Osteocyte (in vitro differentiated cells): Measurements from ENCODE around the gene MRPL19. TPM values are rescaled to one million over a fixed set of nuclear protein-coding genes. Genes with fewer than 3 reads are reported as not detected.

ENCODE experiments used
- DNase-seq: peaks from one replicate; pipeline ENCODE4 v3.0.0; 2021; ENCODE audit warnings: mixed read lengths; ENCODE audit not compliant: unreplicated experiment; ENCODE audit errors: extremely low spot score
- H3K27ac Mint-ChIP-seq: one replicate; pipeline ENCODE4 v1.8.0; 2021; ENCODE audit warnings: mild to moderate bottlenecking, mixed read lengths; ENCODE audit not compliant: unreplicated experiment
- H3K27me3 Mint-ChIP-seq: one replicate; pipeline ENCODE4 v1.8.0; 2021; ENCODE audit warnings: mixed read lengths; ENCODE audit not compliant: unreplicated experiment
- H3K36me3 Mint-ChIP-seq: one replicate; pipeline ENCODE4 v1.8.0; 2021; ENCODE audit warnings: mixed read lengths; ENCODE audit not compliant: unreplicated experiment
- H3K4me1 Mint-ChIP-seq: one replicate; pipeline ENCODE4 v1.8.0; 2021; ENCODE audit warnings: mixed read lengths; ENCODE audit not compliant: unreplicated experiment
- H3K4me3 Mint-ChIP-seq: one replicate; pipeline ENCODE4 v1.8.0; 2021; ENCODE audit warnings: mild to moderate bottlenecking, moderate library complexity, mixed read lengths; ENCODE audit not compliant: unreplicated experiment
- H3K9me3 Mint-ChIP-seq: one replicate; pipeline ENCODE4 v1.8.0; 2021; ENCODE audit warnings: mixed read lengths; ENCODE audit not compliant: unreplicated experiment
- CTCF ChIP-seq: fragments of 200-600 bp; sonication (generic); IDR thresholded peaks from 2 replicates; pipeline ENCODE4 v1.5.0; 2021; ENCODE audit warnings: antibody characterized with exemption, mild to moderate bottlenecking, moderate library complexity
- long read RNA-seq: library from polyadenylated mRNA; unstranded; transcript quantifications from one replicate; pipeline ENCODE4 v2.0.0, GENCODE V29; 2021
- total RNA-seq: library from RNA; stranded (reverse); gene quantifications from 2 replicates; pipeline ENCODE4 v1.2.1, GENCODE V29; 2021

The MRPL19 gene
- 44.8 and 46.6 TPM in 2 replicates for total RNA-seq
- long read RNA-seq, transcript MRPL19-202 (6 exons, 3,479 nt): major isoform, 201 of 207 reads
- long read RNA-seq, partial matches to known transcripts: 0 of 207 reads
- long read RNA-seq, other reads (novel, unspliced or antisense): 0 of 207 reads

GRCh38 chr2:75646583-75647425, at the start of gene MRPL19:
TSS of gene MRPL19 (plus strand) at chr2:75646783. CDS start at chr2:75646808, 25 bp downstream.
- peaks cover 26% of the 10 kb centered on the region for H3K36me3 Mint-ChIP-seq
- peak; percentile 91 for DNase-seq
- no peaks in the 10 kb centered on the region for H3K27me3 Mint-ChIP-seq
- no peaks in the 10 kb centered on the region for H3K9me3 Mint-ChIP-seq
- peaks cover 25% of the 10 kb centered on the region for H3K4me1 Mint-ChIP-seq
- TF ChIP-seq CTCF: no peak
- H3K27ac Mint-ChIP-seq: peak within 1 kb of the TSS; percentile 95
- H3K4me3 Mint-ChIP-seq: peak within 1 kb of the TSS; percentile 92

DNA sequence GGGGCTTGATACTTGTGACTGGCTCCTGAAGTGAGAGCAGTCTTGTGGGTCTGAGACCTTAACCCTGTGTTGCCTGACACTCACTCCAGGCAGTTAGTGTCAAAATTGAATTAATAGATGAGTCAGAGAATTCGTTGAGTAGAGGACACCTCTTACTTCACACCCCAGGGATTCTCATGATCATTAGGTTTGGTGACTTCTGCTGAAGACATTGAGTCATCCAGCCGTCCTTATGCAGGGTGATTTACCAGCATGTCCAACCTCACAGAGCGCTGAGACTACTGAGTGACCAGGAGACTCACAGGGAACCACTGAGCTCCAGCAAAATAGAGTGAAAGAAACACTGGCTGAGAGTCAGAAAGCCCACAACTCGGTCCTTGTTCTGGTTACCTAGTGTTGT, 49.8 kb upstream of the MRPL19 start:
- H3K27ac Mint-ChIP-seq: peak overlapping the region; percentile 95
- H3K27me3 Mint-ChIP-seq: no peaks in the 10 kb centered on the region
- H3K4me1 Mint-ChIP-seq: peaks cover 69% of the 10 kb centered on the region
- no peak for TF ChIP-seq CTCF
- no peak overlapping the region for H3K4me3 Mint-ChIP-seq
- DNase-seq: no peak
- no peaks in the 10 kb centered on the region for H3K36me3 Mint-ChIP-seq
- H3K9me3 Mint-ChIP-seq: no peaks in the 10 kb centered on the region

- peaks cover 70% of the 10 kb centered on the region for H3K4me1 Mint-ChIP-seq
- H3K9me3 Mint-ChIP-seq: no peaks in the 10 kb centered on the region
- H3K27ac Mint-ChIP-seq: no peak overlapping the region
- no peak for DNase-seq
- no peak overlapping the region for H3K4me3 Mint-ChIP-seq
- H3K36me3 Mint-ChIP-seq: no peaks in the 10 kb centered on the region
- TF ChIP-seq CTCF: no peak
- no peaks in the 10 kb centered on the region for H3K27me3 Mint-ChIP-seq
Observed at GRCh38 chr2:75597949-75598348, 48.6 kb upstream of the MRPL19 start.

- H3K4me3 Mint-ChIP-seq: no peak overlapping the region
- peak overlapping the region; percentile 84 for H3K27ac Mint-ChIP-seq
Observed at GRCh38 chr2:75598589-75599155, 47.9 kb upstream of the MRPL19 start.

More at GRCh38 chr2:75598589-75599155, 47.9 kb upstream of the MRPL19 start:
- no peak for DNase-seq
- H3K9me3 Mint-ChIP-seq: no peaks in the 10 kb centered on the region
- no peaks in the 10 kb centered on the region for H3K36me3 Mint-ChIP-seq
- H3K4me1 Mint-ChIP-seq: peaks cover 70% of the 10 kb centered on the region
- no peaks in the 10 kb centered on the region for H3K27me3 Mint-ChIP-seq
- no peak for TF ChIP-seq CTCF
